ENCODE data around the gene DCTN2.

GRCh38 chr12:57511161-57511560 is 35.8 kb downstream of the DCTN2 start:
- no peak for TF ChIP-seq EZH2 (IDR thresholded peaks at IDR 0.05; ENCODE audit: borderline replicate concordance, low read depth, low read length, poor library complexity, severe bottlenecking)
- no peak for TF ChIP-seq CTCF (conservative IDR thresholded peaks at IDR 0.05; ENCODE audit: low read depth, low read length)

Data from A673 (cell line).